Renal pelvis (tissue), 4 donors: Measurements from ENCODE around the gene ABCA13. TPM values are rescaled to one million over a fixed set of nuclear protein-coding genes. Genes with fewer than 3 reads are reported as not detected.

Experiments used
- DNase-seq: peaks from one replicate; pipeline ENCODE4 v3.0.0-alpha.2; 2013
- polyA plus RNA-seq, 3 donors: library from polyadenylated mRNA; unstranded; fragments of 120-200 nt; gene quantifications; one replicate each; pipeline ENCODE4 v1.2.1, GENCODE V29; 2013; ENCODE audit not compliant: insufficient read length in 3 of 3

ABCA13 gene
- polyA plus RNA-seq, 3 donors: 0.70 to 1.8 (median 0.88) TPM

GRCh38 chr7:48506569-48506968, 335.3 kb downstream of the ABCA13 start:
- no peak for DNase-seq

- peak; percentile 9 for DNase-seq
These were observed 339.8 kb downstream of the ABCA13 start for GRCh38 chr7:48511080-48511479.

- no peak for DNase-seq
These were observed 341.6 kb downstream of the ABCA13 start for GRCh38 chr7:48512892-48513291.

- DNase-seq: no peak
These were observed 343.9 kb downstream of the ABCA13 start for GRCh38 chr7:48515171-48515570.

GRCh38 chr7:48518092-48518491, 346.8 kb downstream of the ABCA13 start:
- no peak for DNase-seq

GRCh38 chr7:48522692-48523091, 351.4 kb downstream of the ABCA13 start:
- no peak for DNase-seq

GRCh38 chr7:48525736-48526732, 354.8 kb downstream of the ABCA13 start:
- no peak for DNase-seq

- DNase-seq: no peak
These were observed 357.4 kb downstream of the ABCA13 start for GRCh38 chr7:48528646-48529045.

- DNase-seq: no peak
These were observed 366.3 kb downstream of the ABCA13 start for GRCh38 chr7:48537561-48537960.

GRCh38 chr7:48540746-48541145, 369.5 kb downstream of the ABCA13 start:
- no peak for DNase-seq

- no peak for DNase-seq
These were observed 377.4 kb downstream of the ABCA13 start for GRCh38 chr7:48548667-48549066.

GRCh38 chr7:48551652-48552051, 380.4 kb downstream of the ABCA13 start:
- no peak for DNase-seq

- no peak for DNase-seq
These were observed 392.1 kb downstream of the ABCA13 start for GRCh38 chr7:48563334-48563733.

GRCh38 chr7:48575516-48575915, 404.3 kb downstream of the ABCA13 start:
- DNase-seq: no peak

GRCh38 chr7:48587475-48587874, 416.2 kb downstream of the ABCA13 start:
- no peak for DNase-seq

- no peak for DNase-seq
These were observed 423.1 kb downstream of the ABCA13 start for GRCh38 chr7:48594349-48594748.

GRCh38 chr7:48595756-48596155, 424.5 kb downstream of the ABCA13 start:
- DNase-seq: peak; percentile 74

GRCh38 chr7:48610705-48611104, 439.4 kb downstream of the ABCA13 start:
- DNase-seq: no peak

GRCh38 chr7:48611993-48612392, 440.7 kb downstream of the ABCA13 start:
- no peak for DNase-seq

GRCh38 chr7:48617508-48617907, 446.2 kb downstream of the ABCA13 start:
- DNase-seq: no peak

GRCh38 chr7:48617993-48618392, 446.7 kb downstream of the ABCA13 start:
- DNase-seq: no peak

- DNase-seq: no peak
These were observed 449.8 kb downstream of the ABCA13 start for GRCh38 chr7:48621076-48621475.

GRCh38 chr7:48627164-48627563, 455.9 kb downstream of the ABCA13 start:
- DNase-seq: no peak
